GM23338 (cell line): ENCODE results near the gene CNTNAP4. TPM values are rescaled to one million over a fixed set of nuclear protein-coding genes. Genes with fewer than 3 reads are reported as not detected.

ENCODE experiments used
- ATAC-seq: fragments of 200-7000 bp; cut with Tn5 transposase; 3 replicates; pipeline ENCODE4 v1.9.1; 2020
- DNase-seq: peaks from one replicate; pipeline ENCODE4 v3.0.0-alpha.2; 2015; ENCODE audit warnings: low spot score
- H2AFZ ChIP-seq: fragments of 200-600 bp; sonication (generic); 2 replicates; pipeline ENCODE4 v1.8.0; 2016; ENCODE audit warnings: antibody characterized with exemption, mild to moderate bottlenecking, moderate library complexity
- H3F3A ChIP-seq: fragments of 200-600 bp; sonication (generic); replicated peaks from 2 replicates; pipeline ENCODE4 v1.8.0; 2017; ENCODE audit warnings: antibody characterized with exemption, mixed run types, low read depth
- H3K27ac ChIP-seq: fragments of 200-600 bp; sonication (generic); 2 replicates; pipeline ENCODE4 v1.6.1; 2016; ENCODE audit warnings: low read depth
- H3K27me3 ChIP-seq: fragments of 200-600 bp; sonication (generic); 2 replicates; pipeline ENCODE4 v1.8.0; 2016; ENCODE audit warnings: mild to moderate bottlenecking, mixed run types, moderate library complexity; ENCODE audit not compliant: insufficient read depth
- H3K36me3 ChIP-seq: fragments of 200-600 bp; sonication (generic); 2 replicates; pipeline ENCODE4 v1.8.0; 2016; ENCODE audit warnings: mild to moderate bottlenecking; ENCODE audit not compliant: insufficient read depth
- H3K4me1 ChIP-seq: fragments of 200-600 bp; sonication (generic); 2 replicates; pipeline ENCODE4 v1.8.0; 2016; ENCODE audit warnings: mild to moderate bottlenecking, moderate library complexity; ENCODE audit not compliant: insufficient read depth
- H3K4me2 ChIP-seq: fragments of 200-600 bp; sonication (generic); 2 replicates; pipeline ENCODE4 v1.7.1; 2017; ENCODE audit warnings: mixed run types
- H3K4me3 ChIP-seq: fragments of 200-600 bp; sonication (generic); 2 replicates; pipeline ENCODE4 v1.6.1; 2016; ENCODE audit warnings: mixed run types
- H3K79me2 ChIP-seq: fragments of 200-600 bp; sonication (generic); replicated peaks from 2 replicates; pipeline ENCODE4 v1.8.0; 2017; ENCODE audit warnings: mild to moderate bottlenecking; ENCODE audit not compliant: insufficient read depth
- H3K9me2 ChIP-seq: fragments of 200-600 bp; sonication (generic); 2 replicates; pipeline ENCODE4 v1.8.0; 2017; ENCODE audit not compliant: insufficient read depth
- H4K20me1 ChIP-seq: fragments of 200-600 bp; sonication (generic); replicated peaks from 2 replicates; pipeline ENCODE4 v1.8.0; 2017; ENCODE audit warnings: mild to moderate bottlenecking; ENCODE audit not compliant: insufficient read depth
- H3K27ac Mint-ChIP-seq: 2 replicates; pipeline ENCODE4 v1.8.0; 2020; ENCODE audit warnings: inconsistent platforms, mild to moderate bottlenecking, moderate library complexity, mixed read lengths
- H3K27me3 Mint-ChIP-seq: 3 replicates; pipeline ENCODE4 v1.8.0; 2022; ENCODE audit warnings: low read depth, mild to moderate bottlenecking, moderate library complexity, mixed read lengths, inconsistent platforms; ENCODE audit not compliant: insufficient read depth, poor library complexity
- H3K36me3 Mint-ChIP-seq: 3 replicates; pipeline ENCODE4 v1.8.0; 2021; ENCODE audit warnings: low read depth, mild to moderate bottlenecking, inconsistent platforms, moderate library complexity, mixed read lengths
- H3K4me1 Mint-ChIP-seq: 3 replicates; pipeline ENCODE4 v1.8.0; 2020; ENCODE audit warnings: mild to moderate bottlenecking, inconsistent platforms, mixed read lengths
- H3K4me3 Mint-ChIP-seq: 3 replicates; pipeline ENCODE4 v1.8.0; 2021; ENCODE audit warnings: moderate library complexity, mild to moderate bottlenecking, inconsistent platforms, mixed read lengths
- H3K9me3 Mint-ChIP-seq: 3 replicates; pipeline ENCODE4 v1.8.0; 2020; ENCODE audit warnings: moderate library complexity, mild to moderate bottlenecking, inconsistent platforms, mixed read lengths
- EZH2 ChIP-seq: fragments of 200-600 bp; sonication (generic); IDR thresholded peaks from one replicate; pipeline ENCODE4 v1.8.0; 2017; ENCODE audit warnings: antibody characterized with exemption, mild to moderate bottlenecking, low read depth; ENCODE audit not compliant: unreplicated experiment
- JUNB ChIP-seq: IDR thresholded peaks from one replicate; pipeline ENCODE4 v1.6.1; 2016; ENCODE audit warnings: antibody characterized with exemption; ENCODE audit not compliant: unreplicated experiment
- NANOG ChIP-seq: IDR thresholded peaks from 2 replicates; pipeline ENCODE4 v1.6.1; 2016; ENCODE audit warnings: antibody characterized with exemption, borderline replicate concordance
- POLR2AphosphoS5 ChIP-seq: IDR thresholded peaks from 2 replicates; pipeline ENCODE4 v1.6.1; 2016; ENCODE audit warnings: antibody characterized with exemption, low read depth
- STAT1 ChIP-seq: IDR thresholded peaks from one replicate; pipeline ENCODE4 v1.6.1; 2016; ENCODE audit warnings: antibody characterized with exemption; ENCODE audit not compliant: unreplicated experiment
- ZNF114 ChIP-seq: fragments of 250-450 bp; sonication (Bioruptor Pico); IDR thresholded peaks from 2 replicates; pipeline ENCODE4 v1.5.0; 2020; ENCODE audit warnings: mild to moderate bottlenecking, moderate library complexity
- polyA plus RNA-seq: library from polyadenylated mRNA; unstranded; fragments of >200 nt; fragmentation: Nextera tagmentation; extraction: Ambion mirVana; gene quantifications from 2 replicates; pipeline ENCODE4 v1.2.1, GENCODE V29; 2016
- total RNA-seq: library from RNA; depleted of rRNA; stranded (reverse); fragments of >200 nt; shearing (Covaris generic); gene quantifications from 2 replicates; pipeline ENCODE4 v1.2.3, GENCODE V29; 2014
- TF ChIP-seq, protein P1 (sequence below): fragments of 250-450 bp; sonication (Bioruptor Pico); IDR thresholded peaks from 2 replicates; pipeline ENCODE4 v1.5.0; 2020; ENCODE audit warnings: mild to moderate bottlenecking, moderate library complexity
- TF ChIP-seq, protein P2 (sequence below): IDR thresholded peaks from one replicate; pipeline ENCODE4 v1.6.1; 2018; ENCODE audit warnings: antibody characterized with exemption; ENCODE audit not compliant: unreplicated experiment
- TF ChIP-seq, protein P3 (sequence below): IDR thresholded peaks from 2 replicates; pipeline ENCODE4 v1.6.1; 2016; ENCODE audit warnings: antibody characterized with exemption
- TF ChIP-seq, protein P4 (sequence below), 2 experiments: fragments of 200-600 bp in 1 of 2; sonication (generic) in 1 of 2; conservative IDR thresholded peaks; 2 replicates each; pipeline versions ENCODE4 v1.5.1 to v1.6.1; 2016 to 2017; ENCODE audit warnings: antibody characterized with exemption in 2 of 2, low read depth in 2 of 2, mild to moderate bottlenecking in 2 of 2, moderate library complexity in 1 of 2

The CNTNAP4 gene
- total and polyA plus RNA-seq, 2 experiments from 2014 or later, result not detected

DNA sequence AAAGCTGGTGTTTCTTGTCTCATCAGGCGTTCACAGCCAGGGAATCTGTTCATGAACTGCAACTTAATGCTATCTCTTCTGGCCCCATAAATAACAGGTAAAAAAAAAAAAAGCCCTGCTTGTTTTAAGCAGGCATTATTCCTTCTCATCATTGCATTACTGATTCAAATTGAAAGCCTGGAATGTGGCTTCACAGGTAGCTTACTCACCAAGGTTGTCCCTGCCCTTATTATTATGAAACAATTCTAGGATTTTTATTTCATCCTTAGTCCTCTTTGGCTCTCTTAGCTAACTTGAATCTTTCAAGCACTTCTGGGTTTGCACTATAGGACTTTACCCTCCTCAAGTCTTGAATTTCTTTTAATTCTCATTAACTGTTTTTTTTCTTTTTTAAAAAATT, 113.3 kb downstream of the CNTNAP4 start:
- no peak overlapping the region for H3K4me3 Mint-ChIP-seq
- H3K4me1 Mint-ChIP-seq, result peaks cover 9% of the 10 kb centered on the region; the same call in 2 of the 3 replicates
- no peak overlapping the region for H3K27ac Mint-ChIP-seq
- no peaks in the 10 kb centered on the region for H4K20me1 ChIP-seq
- no peaks in the 10 kb centered on the region for H3K27me3 ChIP-seq
- H3F3A ChIP-seq, result no peaks in the 10 kb centered on the region
- H3K36me3 ChIP-seq, result no peaks in the 10 kb centered on the region
- H3K4me2 ChIP-seq, result no peak overlapping the region
- H3K4me3 ChIP-seq, result no peak overlapping the region
- DNase-seq (no peak), ATAC-seq (no peak)
- peaks cover 5% of the 10 kb centered on the region; the same call in 1 of the 2 replicates for H3K4me1 ChIP-seq
- H2AFZ ChIP-seq, result no peak overlapping the region
- no peaks in the 10 kb centered on the region for H3K79me2 ChIP-seq
- peaks cover 2% of the 10 kb centered on the region for H3K27me3 Mint-ChIP-seq
- no peaks in the 10 kb centered on the region; the same call in 2 of the 3 replicates for H3K36me3 Mint-ChIP-seq
- H3K9me2 ChIP-seq, result no peaks in the 10 kb centered on the region
- TF ChIP-seq STAT1, result no peak
- TF ChIP-seq, protein P1, sequence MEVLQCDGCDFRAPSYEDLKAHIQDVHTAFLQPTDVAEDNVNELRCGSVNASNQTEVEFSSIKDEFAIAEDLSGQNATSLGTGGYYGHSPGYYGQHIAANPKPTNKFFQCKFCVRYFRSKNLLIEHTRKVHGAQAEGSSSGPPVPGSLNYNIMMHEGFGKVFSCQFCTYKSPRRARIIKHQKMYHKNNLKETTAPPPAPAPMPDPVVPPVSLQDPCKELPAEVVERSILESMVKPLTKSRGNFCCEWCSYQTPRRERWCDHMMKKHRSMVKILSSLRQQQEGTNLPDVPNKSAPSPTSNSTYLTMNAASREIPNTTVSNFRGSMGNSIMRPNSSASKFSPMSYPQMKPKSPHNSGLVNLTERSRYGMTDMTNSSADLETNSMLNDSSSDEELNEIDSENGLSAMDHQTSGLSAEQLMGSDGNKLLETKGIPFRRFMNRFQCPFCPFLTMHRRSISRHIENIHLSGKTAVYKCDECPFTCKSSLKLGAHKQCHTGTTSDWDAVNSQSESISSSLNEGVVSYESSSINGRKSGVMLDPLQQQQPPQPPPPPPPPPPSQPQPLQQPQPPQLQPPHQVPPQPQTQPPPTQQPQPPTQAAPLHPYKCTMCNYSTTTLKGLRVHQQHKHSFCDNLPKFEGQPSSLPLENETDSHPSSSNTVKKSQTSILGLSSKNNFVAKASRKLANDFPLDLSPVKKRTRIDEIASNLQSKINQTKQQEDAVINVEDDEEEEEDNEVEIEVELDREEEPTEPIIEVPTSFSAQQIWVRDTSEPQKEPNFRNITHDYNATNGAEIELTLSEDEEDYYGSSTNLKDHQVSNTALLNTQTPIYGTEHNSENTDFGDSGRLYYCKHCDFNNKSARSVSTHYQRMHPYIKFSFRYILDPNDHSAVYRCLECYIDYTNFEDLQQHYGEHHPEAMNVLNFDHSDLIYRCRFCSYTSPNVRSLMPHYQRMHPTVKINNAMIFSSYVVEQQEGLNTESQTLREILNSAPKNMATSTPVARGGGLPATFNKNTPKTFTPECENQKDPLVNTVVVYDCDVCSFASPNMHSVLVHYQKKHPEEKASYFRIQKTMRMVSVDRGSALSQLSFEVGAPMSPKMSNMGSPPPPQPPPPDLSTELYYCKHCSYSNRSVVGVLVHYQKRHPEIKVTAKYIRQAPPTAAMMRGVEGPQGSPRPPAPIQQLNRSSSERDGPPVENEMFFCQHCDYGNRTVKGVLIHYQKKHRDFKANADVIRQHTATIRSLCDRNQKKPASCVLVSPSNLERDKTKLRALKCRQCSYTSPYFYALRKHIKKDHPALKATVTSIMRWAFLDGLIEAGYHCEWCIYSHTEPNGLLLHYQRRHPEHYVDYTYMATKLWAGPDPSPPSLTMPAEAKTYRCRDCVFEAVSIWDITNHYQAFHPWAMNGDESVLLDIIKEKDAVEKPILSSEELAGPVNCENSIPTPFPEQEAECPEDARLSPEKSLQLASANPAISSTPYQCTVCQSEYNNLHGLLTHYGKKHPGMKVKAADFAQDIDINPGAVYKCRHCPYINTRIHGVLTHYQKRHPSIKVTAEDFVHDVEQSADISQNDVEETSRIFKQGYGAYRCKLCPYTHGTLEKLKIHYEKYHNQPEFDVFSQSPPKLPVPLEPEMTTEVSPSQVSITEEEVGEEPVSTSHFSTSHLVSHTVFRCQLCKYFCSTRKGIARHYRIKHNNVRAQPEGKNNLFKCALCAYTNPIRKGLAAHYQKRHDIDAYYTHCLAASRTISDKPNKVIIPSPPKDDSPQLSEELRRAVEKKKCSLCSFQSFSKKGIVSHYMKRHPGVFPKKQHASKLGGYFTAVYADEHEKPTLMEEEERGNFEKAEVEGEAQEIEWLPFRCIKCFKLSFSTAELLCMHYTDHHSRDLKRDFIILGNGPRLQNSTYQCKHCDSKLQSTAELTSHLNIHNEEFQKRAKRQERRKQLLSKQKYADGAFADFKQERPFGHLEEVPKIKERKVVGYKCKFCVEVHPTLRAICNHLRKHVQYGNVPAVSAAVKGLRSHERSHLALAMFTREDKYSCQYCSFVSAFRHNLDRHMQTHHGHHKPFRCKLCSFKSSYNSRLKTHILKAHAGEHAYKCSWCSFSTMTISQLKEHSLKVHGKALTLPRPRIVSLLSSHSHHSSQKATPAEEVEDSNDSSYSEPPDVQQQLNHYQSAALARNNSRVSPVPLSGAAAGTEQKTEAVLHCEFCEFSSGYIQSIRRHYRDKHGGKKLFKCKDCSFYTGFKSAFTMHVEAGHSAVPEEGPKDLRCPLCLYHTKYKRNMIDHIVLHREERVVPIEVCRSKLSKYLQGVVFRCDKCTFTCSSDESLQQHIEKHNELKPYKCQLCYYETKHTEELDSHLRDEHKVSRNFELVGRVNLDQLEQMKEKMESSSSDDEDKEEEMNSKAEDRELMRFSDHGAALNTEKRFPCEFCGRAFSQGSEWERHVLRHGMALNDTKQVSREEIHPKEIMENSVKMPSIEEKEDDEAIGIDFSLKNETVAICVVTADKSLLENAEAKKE (CRISPR knock-in tag), result no peak
- TF ChIP-seq, protein P2, sequence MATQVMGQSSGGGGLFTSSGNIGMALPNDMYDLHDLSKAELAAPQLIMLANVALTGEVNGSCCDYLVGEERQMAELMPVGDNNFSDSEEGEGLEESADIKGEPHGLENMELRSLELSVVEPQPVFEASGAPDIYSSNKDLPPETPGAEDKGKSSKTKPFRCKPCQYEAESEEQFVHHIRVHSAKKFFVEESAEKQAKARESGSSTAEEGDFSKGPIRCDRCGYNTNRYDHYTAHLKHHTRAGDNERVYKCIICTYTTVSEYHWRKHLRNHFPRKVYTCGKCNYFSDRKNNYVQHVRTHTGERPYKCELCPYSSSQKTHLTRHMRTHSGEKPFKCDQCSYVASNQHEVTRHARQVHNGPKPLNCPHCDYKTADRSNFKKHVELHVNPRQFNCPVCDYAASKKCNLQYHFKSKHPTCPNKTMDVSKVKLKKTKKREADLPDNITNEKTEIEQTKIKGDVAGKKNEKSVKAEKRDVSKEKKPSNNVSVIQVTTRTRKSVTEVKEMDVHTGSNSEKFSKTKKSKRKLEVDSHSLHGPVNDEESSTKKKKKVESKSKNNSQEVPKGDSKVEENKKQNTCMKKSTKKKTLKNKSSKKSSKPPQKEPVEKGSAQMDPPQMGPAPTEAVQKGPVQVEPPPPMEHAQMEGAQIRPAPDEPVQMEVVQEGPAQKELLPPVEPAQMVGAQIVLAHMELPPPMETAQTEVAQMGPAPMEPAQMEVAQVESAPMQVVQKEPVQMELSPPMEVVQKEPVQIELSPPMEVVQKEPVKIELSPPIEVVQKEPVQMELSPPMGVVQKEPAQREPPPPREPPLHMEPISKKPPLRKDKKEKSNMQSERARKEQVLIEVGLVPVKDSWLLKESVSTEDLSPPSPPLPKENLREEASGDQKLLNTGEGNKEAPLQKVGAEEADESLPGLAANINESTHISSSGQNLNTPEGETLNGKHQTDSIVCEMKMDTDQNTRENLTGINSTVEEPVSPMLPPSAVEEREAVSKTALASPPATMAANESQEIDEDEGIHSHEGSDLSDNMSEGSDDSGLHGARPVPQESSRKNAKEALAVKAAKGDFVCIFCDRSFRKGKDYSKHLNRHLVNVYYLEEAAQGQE, result no peak
- TF ChIP-seq, protein P3, sequence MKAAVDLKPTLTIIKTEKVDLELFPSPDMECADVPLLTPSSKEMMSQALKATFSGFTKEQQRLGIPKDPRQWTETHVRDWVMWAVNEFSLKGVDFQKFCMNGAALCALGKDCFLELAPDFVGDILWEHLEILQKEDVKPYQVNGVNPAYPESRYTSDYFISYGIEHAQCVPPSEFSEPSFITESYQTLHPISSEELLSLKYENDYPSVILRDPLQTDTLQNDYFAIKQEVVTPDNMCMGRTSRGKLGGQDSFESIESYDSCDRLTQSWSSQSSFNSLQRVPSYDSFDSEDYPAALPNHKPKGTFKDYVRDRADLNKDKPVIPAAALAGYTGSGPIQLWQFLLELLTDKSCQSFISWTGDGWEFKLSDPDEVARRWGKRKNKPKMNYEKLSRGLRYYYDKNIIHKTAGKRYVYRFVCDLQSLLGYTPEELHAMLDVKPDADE, result no peak
- no peak for TF ChIP-seq ZNF114
- TF ChIP-seq, protein P4, sequence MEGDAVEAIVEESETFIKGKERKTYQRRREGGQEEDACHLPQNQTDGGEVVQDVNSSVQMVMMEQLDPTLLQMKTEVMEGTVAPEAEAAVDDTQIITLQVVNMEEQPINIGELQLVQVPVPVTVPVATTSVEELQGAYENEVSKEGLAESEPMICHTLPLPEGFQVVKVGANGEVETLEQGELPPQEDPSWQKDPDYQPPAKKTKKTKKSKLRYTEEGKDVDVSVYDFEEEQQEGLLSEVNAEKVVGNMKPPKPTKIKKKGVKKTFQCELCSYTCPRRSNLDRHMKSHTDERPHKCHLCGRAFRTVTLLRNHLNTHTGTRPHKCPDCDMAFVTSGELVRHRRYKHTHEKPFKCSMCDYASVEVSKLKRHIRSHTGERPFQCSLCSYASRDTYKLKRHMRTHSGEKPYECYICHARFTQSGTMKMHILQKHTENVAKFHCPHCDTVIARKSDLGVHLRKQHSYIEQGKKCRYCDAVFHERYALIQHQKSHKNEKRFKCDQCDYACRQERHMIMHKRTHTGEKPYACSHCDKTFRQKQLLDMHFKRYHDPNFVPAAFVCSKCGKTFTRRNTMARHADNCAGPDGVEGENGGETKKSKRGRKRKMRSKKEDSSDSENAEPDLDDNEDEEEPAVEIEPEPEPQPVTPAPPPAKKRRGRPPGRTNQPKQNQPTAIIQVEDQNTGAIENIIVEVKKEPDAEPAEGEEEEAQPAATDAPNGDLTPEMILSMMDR (conservative IDR thresholded peaks at IDR 0.05; ENCODE audit: low read depth in 2 of 2), result no peak
- TF ChIP-seq JUNB, result no peak
- TF ChIP-seq EZH2, result no peak
- no peak for TF ChIP-seq POLR2AphosphoS5
- TF ChIP-seq NANOG, result no peak
- H3K27ac ChIP-seq, result no peak overlapping the region
- peaks cover 68% of the 10 kb centered on the region for H3K9me3 Mint-ChIP-seq
